DOHH2 (cell line): Measurements from ENCODE around the gene RABL6.
"Not testable (repeated sequence)": the region's sequence is repeated elsewhere in the genome, so short reads cannot be mapped to it uniquely, and the experiment has no call there.

Source experiments
- CTCF ChIP-seq: fragments of 200-600 bp; sonication (generic); IDR thresholded peaks from one replicate; pipeline ENCODE4 v1.5.1; 2014; ENCODE audit warnings: antibody characterized with exemption, mild to moderate bottlenecking, low read depth, low read length; ENCODE audit not compliant: poor library complexity, severe bottlenecking
- EZH2phosphoT487 ChIP-seq: fragments of 200-600 bp; sonication (generic); IDR thresholded peaks from 2 replicates; pipeline ENCODE4 v1.6.1; 2017; ENCODE audit warnings: borderline replicate concordance, mild to moderate bottlenecking, antibody characterized with exemption, low read length, moderate library complexity, mixed read lengths

- not testable (repeated sequence) for TF ChIP-seq CTCF, EZH2phosphoT487
Measured at GRCh38 chr9:136766410-136767120, 41.2 kb upstream of the RABL6 start.
